Tibial artery (tissue), 4 donors: ENCODE measurements around the gene GTPBP8.

Experiments
- DNase-seq, 2 donors: peaks; one replicate each; pipeline ENCODE4 v3.0.0-alpha.2; 2019
- H3K27ac ChIP-seq, 2 donors: fragments of 200-600 bp; sonication (generic) in 1 of 2; 1 replicate in 1 of 2; 2 replicates in 1 of 2; pipeline ENCODE4 v1.5.1; 2018 to 2019; ENCODE audit warnings: mild to moderate bottlenecking in 1 of 2
- H3K27me3 ChIP-seq, 2 donors: fragments of 200-600 bp; sonication (generic) in 1 of 2; one replicate each; pipeline versions ENCODE4 v1.5.1 to v1.6.0; 2016 to 2019
- H3K36me3 ChIP-seq, 3 donors: fragments of 200-600 bp; sonication (generic) in 2 of 3; one replicate each; pipeline ENCODE4 v1.5.1; 2016 to 2019; ENCODE audit warnings: mild to moderate bottlenecking in 2 of 3
- H3K4me1 ChIP-seq, 4 donors: fragments of 200-600 bp; sonication (generic) in 2 of 4; 1 replicate in 3 of 4; 2 replicates in 1 of 4; pipeline ENCODE4 v1.5.1; 2016 to 2019
- H3K4me3 ChIP-seq, 2 donors: fragments of 200-600 bp; sonication (generic) in 1 of 2; 1 replicate in 1 of 2; 2 replicates in 1 of 2; pipeline ENCODE4 v1.5.1; 2018 to 2019; ENCODE audit warnings: mild to moderate bottlenecking in 2 of 2
- H3K9me3 ChIP-seq, 3 donors: fragments of 200-600 bp; sonication (generic) in 1 of 3; one replicate each; pipeline ENCODE4 v1.5.1; 2016 to 2019
- CTCF ChIP-seq, 2 experiments: fragments of 200-600 bp in 1 of 2; fragments of 450-650 bp in 1 of 2; IDR thresholded peaks; one replicate each; pipeline ENCODE4 v1.5.1; 2017 to 2019; ENCODE audit warnings: antibody characterized with exemption in 2 of 2, mild to moderate bottlenecking in 1 of 2, moderate library complexity in 1 of 2
- intact Hi-C: fragments of 100-400 bp; cut with DNase I; formaldehyde crosslinking; loops from one replicate; pipeline ENCODE4 v1.15.0; 2023; ENCODE audit warnings: low total_unique reads

Gene GTPBP8

GRCh38 chr3:112973325-112974177 lies 17.2 kb upstream of the GTPBP8 start:
- H3K27ac ChIP-seq, result no peak overlapping the region
- no peak for TF ChIP-seq CTCF (IDR thresholded peaks at IDR 0.05)

GRCh38 chr3:112974178-112974517 lies 16.6 kb upstream of the GTPBP8 start:
- Histone ChIP-seq H3K9me3 (no peaks in the 10 kb centered on the region), H3K4me3 (no peak overlapping the region), H3K36me3 (no peaks in the 10 kb centered on the region), H3K27ac (no peak overlapping the region), H3K27me3 (no peaks in the 10 kb centered on the region), H3K4me1 (no peaks in the 10 kb centered on the region)
- DNase-seq, result no peak
- no peak for TF ChIP-seq CTCF (IDR thresholded peaks at IDR 0.05)
- intact Hi-C loops, result no loop called here

More at GRCh38 chr3:112973325-112974177, 17.2 kb upstream of the GTPBP8 start:
- H3K4me3 ChIP-seq, result no peak overlapping the region
- intact Hi-C loops, result no loop called here
- DNase-seq, result no peak
- no peaks in the 10 kb centered on the region for H3K36me3 ChIP-seq
- H3K9me3 ChIP-seq, result no peaks in the 10 kb centered on the region
- H3K4me1 ChIP-seq, result no peaks in the 10 kb centered on the region
- no peaks in the 10 kb centered on the region for H3K27me3 ChIP-seq

- TF ChIP-seq CTCF (IDR thresholded peaks at IDR 0.05), result no peak
- intact Hi-C loops, result no loop called here
- no peak for DNase-seq
- Histone ChIP-seq H3K27ac (no peak within 1 kb of the TSS), H3K4me1 (no peaks in the 10 kb centered on the region), H3K4me3 (no peak within 1 kb of the TSS), H3K9me3 (no peaks in the 10 kb centered on the region), H3K36me3 (no peaks in the 10 kb centered on the region), H3K27me3 (no peaks in the 10 kb centered on the region)
Measured at GRCh38 chr3:112974894-112975293, 15.9 kb upstream of the GTPBP8 start, which contains the start of gene CD200R1. Gene CD200R1 (minus strand): TSS chr3:112975103. CDS start chr3:112974857, 246 bp downstream.

GRCh38 chr3:112976001-112976400 lies 14.8 kb upstream of the GTPBP8 start:
- DNase-seq, result no peak
- Histone ChIP-seq H3K4me3 (no peak overlapping the region), H3K9me3 (no peaks in the 10 kb centered on the region), H3K36me3 (no peaks in the 10 kb centered on the region), H3K27ac (no peak overlapping the region), H3K27me3 (no peaks in the 10 kb centered on the region), H3K4me1 (no peaks in the 10 kb centered on the region)
- no peak for TF ChIP-seq CTCF (IDR thresholded peaks at IDR 0.05)
- intact Hi-C loops, result no loop called here

GRCh38 chr3:112976953-112977352 lies 13.8 kb upstream of the GTPBP8 start:
- DNase-seq, result no peak
- Histone ChIP-seq H3K27ac (no peak overlapping the region), H3K4me3 (no peak overlapping the region), H3K36me3 (no peaks in the 10 kb centered on the region), H3K4me1 (no peaks in the 10 kb centered on the region), H3K9me3 (no peaks in the 10 kb centered on the region), H3K27me3 (no peaks in the 10 kb centered on the region)
- intact Hi-C loops, result no loop called here
- TF ChIP-seq CTCF (IDR thresholded peaks at IDR 0.05), result no peak
